Measurements from ENCODE around the gene AKAP4.

The AKAP4 gene

GRCh38 chrX:50200907-50201306, at the start of gene AKAP4:
Gene AKAP4, minus strand, starts transcription at chrX:50201007. Its CDS starts 118 bp downstream, at chrX:50200889.
- DNase-seq = no peak

GRCh38 chrX:50211510-50211909, 10.7 kb upstream of the AKAP4 start:
- DNase-seq = no peak

- no peak for DNase-seq
Measured at GRCh38 chrX:50206753-50207152, 5.9 kb upstream of the AKAP4 start.

GRCh38 chrX:50204364-50204899, 3.6 kb upstream of the AKAP4 start, which contains the start of gene CCNB3:
Gene CCNB3, plus strand, starts transcription at chrX:50204765. Its CDS starts 80,399 bp downstream, at chrX:50285164.
- DNase-seq = peak; percentile 58

DNA sequence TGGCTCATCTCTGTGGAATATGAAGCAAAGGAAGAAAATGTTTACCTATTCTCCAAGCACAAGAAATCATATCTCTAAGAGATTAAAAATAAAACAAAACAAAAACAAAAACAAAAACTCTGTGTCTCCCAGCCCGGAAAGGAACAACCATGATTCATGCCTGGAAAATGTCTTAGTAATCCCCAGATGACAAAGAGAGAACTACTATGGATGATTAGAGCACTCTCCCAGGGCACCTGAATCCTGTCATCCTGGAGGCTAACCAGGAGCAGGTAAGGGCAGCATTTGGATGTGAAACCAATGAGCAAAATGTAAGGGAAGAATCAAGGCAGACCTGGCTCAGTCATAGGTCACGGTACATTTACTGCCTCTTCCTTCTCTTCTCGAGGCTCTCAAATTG, 1.7 kb upstream of the AKAP4 start:
- no peak for DNase-seq

GRCh38 chrX:50198348-50198747, 2.5 kb downstream of the AKAP4 start:
- no peak for DNase-seq

DNA sequence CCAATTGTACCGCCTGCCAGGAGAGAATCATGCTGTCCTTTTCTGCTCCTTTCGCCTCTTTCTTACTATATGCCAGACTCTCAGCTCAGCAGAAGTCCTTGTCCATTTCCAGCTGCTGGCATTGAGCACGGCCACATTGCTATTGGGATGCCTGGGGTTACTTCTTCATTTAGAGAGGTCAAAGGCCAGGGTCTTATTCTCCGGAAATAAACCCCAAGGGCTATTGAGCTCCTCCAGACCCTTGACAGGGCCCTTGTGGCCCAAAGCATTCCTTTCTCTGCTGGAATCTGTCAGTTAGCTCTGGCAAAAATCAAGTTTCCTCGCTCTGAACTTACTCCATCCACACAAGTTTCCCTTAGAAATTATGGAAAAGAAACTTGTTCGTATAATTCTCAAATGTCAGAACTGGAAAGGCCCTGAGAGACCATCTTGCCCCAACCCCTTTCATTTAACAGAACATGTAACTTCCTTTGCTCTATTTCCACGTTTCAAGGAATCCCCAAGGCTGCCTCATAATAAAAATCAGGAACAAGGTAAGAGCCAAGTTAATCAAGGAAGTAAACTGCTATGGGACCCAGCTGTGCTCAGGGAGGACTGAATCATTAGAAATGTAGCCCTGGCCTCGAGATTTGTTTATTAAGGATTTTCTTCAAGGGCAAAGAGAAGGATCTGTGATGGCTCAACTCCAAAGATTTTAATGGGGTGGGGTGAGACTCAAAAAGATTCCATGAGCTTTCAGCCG, 11.8 kb downstream of the AKAP4 start:
- no peak for DNase-seq

GRCh38 chrX:50183891-50184290, 16.9 kb downstream of the AKAP4 start:
- DNase-seq = no peak

GRCh38 chrX:50180073-50180940, 20.5 kb downstream of the AKAP4 start:
- DNase-seq = no peak

DNA sequence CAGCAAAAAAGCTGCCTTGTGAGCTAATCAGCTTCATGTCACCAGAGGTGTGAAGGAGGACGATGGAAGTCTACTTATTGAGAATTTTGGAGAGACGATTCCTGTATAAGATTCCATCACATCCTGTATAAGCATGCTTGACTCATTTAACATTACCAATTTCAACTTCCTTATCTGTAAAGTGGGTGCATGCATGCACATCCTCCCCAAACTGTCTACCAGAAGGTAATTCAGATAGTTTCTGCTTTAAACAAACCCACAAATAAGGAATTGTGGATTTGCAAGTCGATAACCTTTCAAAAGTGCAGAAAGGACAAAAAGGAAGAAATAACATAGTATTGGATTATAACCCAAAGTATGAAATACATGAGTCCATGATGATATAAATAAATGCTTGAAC, 31.1 kb downstream of the AKAP4 start:
- DNase-seq = no peak

GRCh38 chrX:50168241-50168687, 32.5 kb downstream of the AKAP4 start:
- DNase-seq = no peak

- DNase-seq = no peak
Measured at GRCh38 chrX:50167366-50167765, 33.4 kb downstream of the AKAP4 start.

DNA sequence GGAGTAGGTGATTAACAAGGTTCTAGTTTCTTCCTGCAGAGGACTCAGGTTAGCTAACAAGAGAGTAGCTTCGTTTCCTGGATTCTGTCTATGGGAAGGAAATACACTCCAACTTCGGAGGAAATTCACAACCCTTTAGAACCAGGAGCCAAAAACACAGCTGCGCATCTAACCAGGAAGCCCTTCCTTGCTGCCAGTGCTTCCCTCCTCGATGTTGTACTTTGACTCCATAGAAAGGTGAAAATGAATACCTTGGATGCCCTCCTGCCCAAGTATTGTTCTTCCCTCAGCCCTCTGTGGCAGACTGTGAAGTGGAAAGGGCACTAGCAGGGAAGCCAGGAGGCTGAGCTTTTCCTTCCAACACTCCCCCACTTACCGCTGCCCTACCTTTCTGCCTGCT, 35.1 kb downstream of the AKAP4 start:
- no peak for DNase-seq

GRCh38 chrX:50161127-50161526, 39.7 kb downstream of the AKAP4 start:
- DNase-seq = no peak

DNA sequence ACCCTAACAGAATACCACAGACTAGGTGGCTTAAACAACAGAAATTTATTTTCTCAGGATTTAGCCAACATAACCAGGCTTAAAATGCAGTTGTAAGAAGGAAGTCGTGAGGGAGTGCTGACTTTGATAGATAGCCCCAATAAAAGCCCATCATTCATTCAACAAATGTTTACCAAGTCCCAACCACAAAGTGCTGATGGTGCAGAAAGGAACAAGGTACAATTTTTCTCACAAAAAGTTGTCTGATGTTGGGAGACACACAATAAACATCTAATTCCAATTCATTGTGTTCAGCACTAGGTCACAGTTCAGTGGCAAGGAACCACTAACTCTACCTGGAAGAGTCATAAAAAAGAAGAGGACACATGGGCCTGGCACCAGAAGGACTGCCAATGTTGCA, 42.2 kb downstream of the AKAP4 start:
- no peak for DNase-seq

GRCh38 chrX:50157545-50158135, 43.2 kb downstream of the AKAP4 start:
- DNase-seq = no peak

DNA sequence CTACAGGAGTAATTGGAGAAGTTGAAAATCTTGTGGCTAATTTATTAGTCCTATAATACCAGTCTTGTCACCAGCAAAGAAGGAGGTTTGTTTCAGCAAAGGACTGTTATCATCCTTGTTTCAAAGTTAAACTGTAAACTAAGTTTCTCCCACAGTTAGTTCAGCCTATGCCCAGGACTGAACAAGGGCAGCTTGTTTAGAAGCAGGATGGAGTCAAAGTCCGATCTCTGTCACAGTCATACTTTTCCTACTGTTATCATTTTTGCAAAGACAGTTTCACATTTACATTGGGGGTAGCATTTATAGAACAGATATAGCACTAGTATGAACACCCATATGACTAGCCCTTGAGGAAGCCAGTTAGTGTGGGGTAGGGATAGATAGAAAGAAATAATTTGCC, 46.4 kb downstream of the AKAP4 start:
- no peak for DNase-seq

GRCh38 chrX:50152456-50152855, 48.4 kb downstream of the AKAP4 start:
- DNase-seq = no peak

GRCh38 chrX:50147972-50148371, 52.8 kb downstream of the AKAP4 start:
- no peak for DNase-seq

All from NCI-H146 (cell line).